ENCODE data around the gene TOMM34. TPM values are rescaled to one million over a fixed set of nuclear protein-coding genes. Genes with fewer than 3 reads are reported as not detected.

Gene TOMM34
- total and polyA plus RNA-seq, 2 of the 13 experiments (the other 11 are each of a cell fraction or from before 2014, with no cell fraction given), result 36.2 to 52.0 TPM

DNA sequence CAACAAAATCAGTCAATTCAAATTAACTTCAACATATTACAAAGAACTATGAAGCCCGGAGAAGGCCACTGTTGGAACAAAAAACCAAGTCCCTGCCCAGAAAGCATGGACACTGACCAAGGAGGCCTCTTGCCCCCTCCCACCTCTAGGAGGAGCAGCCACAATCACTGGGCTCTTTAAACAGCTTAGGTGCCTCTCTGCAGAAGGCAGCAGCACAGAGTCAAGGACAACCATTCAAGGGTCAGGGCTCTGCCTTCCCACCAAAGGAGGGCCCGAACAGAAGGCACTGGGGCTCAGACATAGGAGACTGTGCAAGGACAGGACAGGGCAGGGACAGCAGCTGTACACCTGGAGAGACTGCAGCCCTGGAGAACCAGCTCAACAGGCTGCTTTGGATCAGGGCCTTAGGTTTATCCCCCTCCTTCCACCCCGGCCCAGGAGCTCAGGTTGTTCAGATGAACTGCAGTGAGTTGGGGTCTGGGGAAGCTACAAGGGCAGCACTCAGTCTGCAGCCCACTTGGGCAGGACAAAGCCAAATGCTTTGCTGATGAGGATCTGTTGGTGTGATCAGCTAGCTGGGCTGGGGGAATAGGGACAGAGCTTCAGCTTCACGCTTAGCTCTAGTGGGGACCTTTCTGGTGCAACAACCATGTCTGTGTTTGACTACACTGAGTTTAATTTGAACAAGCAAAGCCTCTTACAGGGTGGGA lies 17.8 kb downstream of the TOMM34 start (continued):
- TF ChIP-seq, protein P1, sequence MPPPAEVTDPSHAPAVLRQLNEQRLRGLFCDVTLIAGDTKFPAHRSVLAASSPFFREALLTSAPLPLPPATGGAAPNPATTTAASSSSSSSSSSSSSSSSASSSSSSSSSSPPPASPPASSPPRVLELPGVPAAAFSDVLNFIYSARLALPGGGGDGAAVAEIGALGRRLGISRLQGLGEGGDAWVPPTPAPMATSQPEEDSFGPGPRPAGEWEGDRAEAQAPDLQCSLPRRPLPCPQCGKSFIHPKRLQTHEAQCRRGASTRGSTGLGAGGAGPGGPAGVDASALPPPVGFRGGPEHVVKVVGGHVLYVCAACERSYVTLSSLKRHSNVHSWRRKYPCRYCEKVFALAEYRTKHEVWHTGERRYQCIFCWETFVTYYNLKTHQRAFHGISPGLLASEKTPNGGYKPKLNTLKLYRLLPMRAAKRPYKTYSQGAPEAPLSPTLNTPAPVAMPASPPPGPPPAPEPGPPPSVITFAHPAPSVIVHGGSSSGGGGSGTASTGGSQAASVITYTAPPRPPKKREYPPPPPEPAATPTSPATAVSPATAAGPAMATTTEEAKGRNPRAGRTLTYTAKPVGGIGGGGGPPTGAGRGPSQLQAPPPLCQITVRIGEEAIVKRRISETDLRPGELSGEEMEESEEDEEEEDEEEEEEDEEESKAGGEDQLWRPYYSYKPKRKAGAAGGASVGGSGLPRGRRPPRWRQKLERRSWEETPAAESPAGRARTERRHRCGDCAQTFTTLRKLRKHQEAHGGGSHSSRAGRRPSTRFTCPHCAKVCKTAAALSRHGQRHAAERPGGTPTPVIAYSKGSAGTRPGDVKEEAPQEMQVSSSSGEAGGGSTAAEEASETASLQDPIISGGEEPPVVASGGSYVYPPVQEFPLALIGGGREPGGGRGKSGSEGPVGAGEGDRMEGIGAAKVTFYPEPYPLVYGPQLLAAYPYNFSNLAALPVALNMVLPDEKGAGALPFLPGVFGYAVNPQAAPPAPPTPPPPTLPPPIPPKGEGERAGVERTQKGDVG (CRISPR knock-in tag; IDR thresholded peaks at IDR 0.05; ENCODE audit: borderline replicate concordance), result no peak
- no peak for TF ChIP-seq EEA1 (CRISPR knock-in tag; IDR thresholded peaks at IDR 0.05; ENCODE audit: borderline replicate concordance)
- no peak for TF ChIP-seq NFYC (CRISPR knock-in tag; IDR thresholded peaks at IDR 0.05)
- TF ChIP-seq, protein P2, sequence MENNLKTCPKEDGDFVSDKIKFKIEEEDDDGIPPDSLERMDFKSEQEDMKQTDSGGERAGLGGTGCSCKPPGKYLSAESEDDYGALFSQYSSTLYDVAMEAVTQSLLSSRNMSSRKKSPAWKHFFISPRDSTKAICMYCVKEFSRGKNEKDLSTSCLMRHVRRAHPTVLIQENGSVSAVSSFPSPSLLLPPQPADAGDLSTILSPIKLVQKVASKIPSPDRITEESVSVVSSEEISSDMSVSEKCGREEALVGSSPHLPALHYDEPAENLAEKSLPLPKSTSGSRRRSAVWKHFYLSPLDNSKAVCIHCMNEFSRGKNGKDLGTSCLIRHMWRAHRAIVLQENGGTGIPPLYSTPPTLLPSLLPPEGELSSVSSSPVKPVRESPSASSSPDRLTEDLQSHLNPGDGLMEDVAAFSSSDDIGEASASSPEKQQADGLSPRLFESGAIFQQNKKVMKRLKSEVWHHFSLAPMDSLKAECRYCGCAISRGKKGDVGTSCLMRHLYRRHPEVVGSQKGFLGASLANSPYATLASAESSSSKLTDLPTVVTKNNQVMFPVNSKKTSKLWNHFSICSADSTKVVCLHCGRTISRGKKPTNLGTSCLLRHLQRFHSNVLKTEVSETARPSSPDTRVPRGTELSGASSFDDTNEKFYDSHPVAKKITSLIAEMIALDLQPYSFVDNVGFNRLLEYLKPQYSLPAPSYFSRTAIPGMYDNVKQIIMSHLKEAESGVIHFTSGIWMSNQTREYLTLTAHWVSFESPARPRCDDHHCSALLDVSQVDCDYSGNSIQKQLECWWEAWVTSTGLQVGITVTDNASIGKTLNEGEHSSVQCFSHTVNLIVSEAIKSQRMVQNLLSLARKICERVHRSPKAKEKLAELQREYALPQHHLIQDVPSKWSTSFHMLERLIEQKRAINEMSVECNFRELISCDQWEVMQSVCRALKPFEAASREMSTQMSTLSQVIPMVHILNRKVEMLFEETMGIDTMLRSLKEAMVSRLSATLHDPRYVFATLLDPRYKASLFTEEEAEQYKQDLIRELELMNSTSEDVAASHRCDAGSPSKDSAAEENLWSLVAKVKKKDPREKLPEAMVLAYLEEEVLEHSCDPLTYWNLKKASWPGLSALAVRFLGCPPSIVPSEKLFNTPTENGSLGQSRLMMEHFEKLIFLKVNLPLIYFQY (CRISPR knock-in tag; IDR thresholded peaks at IDR 0.05; ENCODE audit: borderline replicate concordance), result no peak
- TF ChIP-seq MTA1 (CRISPR knock-in tag; IDR thresholded peaks at IDR 0.05; ENCODE audit: borderline replicate concordance), result 0 out of 2 replicates have a peak, but pooled peaks have one; percentile 40
- TF ChIP-seq NFRKB (IDR thresholded peaks at IDR 0.05), result no peak
- TF ChIP-seq CHD4 (IDR thresholded peaks at IDR 0.05; ENCODE audit: borderline replicate concordance, low read length), result no peak
- TF ChIP-seq SMC3 (IDR thresholded peaks at IDR 0.05; ENCODE audit: low read length), result no peak
- TF ChIP-seq ZNF280B (CRISPR knock-in tag; IDR thresholded peaks at IDR 0.05; ENCODE audit: borderline replicate concordance), result no peak
- TF ChIP-seq NR1H2 (CRISPR knock-in tag; IDR thresholded peaks at IDR 0.05; ENCODE audit: borderline replicate concordance, low read depth), result no peak
- TF ChIP-seq, protein P3, sequence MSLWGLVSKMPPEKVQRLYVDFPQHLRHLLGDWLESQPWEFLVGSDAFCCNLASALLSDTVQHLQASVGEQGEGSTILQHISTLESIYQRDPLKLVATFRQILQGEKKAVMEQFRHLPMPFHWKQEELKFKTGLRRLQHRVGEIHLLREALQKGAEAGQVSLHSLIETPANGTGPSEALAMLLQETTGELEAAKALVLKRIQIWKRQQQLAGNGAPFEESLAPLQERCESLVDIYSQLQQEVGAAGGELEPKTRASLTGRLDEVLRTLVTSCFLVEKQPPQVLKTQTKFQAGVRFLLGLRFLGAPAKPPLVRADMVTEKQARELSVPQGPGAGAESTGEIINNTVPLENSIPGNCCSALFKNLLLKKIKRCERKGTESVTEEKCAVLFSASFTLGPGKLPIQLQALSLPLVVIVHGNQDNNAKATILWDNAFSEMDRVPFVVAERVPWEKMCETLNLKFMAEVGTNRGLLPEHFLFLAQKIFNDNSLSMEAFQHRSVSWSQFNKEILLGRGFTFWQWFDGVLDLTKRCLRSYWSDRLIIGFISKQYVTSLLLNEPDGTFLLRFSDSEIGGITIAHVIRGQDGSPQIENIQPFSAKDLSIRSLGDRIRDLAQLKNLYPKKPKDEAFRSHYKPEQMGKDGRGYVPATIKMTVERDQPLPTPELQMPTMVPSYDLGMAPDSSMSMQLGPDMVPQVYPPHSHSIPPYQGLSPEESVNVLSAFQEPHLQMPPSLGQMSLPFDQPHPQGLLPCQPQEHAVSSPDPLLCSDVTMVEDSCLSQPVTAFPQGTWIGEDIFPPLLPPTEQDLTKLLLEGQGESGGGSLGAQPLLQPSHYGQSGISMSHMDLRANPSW (CRISPR knock-in tag; IDR thresholded peaks at IDR 0.05; ENCODE audit: borderline replicate concordance), result no peak
- TF ChIP-seq, protein P4, sequence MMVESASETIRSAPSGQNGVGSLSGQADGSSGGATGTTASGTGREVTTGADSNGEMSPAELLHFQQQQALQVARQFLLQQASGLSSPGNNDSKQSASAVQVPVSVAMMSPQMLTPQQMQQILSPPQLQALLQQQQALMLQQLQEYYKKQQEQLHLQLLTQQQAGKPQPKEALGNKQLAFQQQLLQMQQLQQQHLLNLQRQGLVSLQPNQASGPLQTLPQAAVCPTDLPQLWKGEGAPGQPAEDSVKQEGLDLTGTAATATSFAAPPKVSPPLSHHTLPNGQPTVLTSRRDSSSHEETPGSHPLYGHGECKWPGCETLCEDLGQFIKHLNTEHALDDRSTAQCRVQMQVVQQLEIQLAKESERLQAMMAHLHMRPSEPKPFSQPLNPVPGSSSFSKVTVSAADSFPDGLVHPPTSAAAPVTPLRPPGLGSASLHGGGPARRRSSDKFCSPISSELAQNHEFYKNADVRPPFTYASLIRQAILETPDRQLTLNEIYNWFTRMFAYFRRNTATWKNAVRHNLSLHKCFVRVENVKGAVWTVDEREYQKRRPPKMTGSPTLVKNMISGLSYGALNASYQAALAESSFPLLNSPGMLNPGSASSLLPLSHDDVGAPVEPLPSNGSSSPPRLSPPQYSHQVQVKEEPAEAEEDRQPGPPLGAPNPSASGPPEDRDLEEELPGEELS (CRISPR knock-in tag; IDR thresholded peaks at IDR 0.05), result no peak
